GM18511 (cell line): ENCODE measurements around the gene TPSD1.
"Not testable (repeated sequence)": the region's sequence is repeated elsewhere in the genome, so short reads cannot be mapped to it uniquely, and the experiment has no call there.

Experiments used
- ATAC-seq: cut with Tn5 transposase; IDR thresholded peaks from one replicate; pipeline ENCODE4 v1.9.1; 2021; ENCODE audit warnings: mild to moderate bottlenecking, moderate library complexity; ENCODE audit not compliant: unreplicated experiment

TPSD1 gene

DNA sequence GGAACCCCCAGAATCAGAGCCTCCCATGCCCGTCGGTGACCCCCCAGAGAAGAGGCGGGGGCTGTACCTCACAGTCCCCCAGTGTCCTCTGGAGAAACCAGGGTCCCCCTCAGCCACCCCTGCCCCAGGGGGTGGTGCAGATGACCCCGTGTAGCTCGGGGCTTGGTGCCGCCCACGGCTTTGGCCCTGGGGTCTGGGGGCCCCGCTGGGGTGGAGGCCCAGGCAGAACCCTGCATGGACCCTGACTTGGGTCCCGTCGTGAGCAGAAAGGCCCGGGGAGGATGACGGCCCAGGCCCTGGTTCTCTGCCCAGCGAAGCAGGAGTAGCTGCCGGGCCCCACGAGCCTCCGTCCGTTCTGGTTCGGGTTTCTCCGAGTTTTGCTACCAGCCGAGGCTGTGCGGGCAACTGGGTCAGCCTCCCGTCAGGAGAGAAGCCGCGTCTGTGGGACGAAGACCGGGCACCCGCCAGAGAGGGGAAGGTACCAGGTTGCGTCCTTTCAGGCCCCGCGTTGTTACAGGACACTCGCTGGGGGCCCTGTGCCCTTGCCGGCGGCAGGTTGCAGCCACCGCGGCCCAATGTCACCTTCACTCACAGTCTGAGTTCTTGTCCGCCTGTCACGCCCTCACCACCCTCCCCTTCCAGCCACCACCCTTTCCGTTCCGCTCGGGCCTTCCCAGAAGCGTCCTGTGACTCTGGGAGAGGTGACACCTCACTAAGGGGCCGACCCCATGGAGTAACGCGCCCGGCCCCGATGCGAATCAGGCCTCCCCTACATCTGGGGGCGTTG, 34.8 kb upstream of the TPSD1 start:
- ATAC-seq, result no peak

DNA sequence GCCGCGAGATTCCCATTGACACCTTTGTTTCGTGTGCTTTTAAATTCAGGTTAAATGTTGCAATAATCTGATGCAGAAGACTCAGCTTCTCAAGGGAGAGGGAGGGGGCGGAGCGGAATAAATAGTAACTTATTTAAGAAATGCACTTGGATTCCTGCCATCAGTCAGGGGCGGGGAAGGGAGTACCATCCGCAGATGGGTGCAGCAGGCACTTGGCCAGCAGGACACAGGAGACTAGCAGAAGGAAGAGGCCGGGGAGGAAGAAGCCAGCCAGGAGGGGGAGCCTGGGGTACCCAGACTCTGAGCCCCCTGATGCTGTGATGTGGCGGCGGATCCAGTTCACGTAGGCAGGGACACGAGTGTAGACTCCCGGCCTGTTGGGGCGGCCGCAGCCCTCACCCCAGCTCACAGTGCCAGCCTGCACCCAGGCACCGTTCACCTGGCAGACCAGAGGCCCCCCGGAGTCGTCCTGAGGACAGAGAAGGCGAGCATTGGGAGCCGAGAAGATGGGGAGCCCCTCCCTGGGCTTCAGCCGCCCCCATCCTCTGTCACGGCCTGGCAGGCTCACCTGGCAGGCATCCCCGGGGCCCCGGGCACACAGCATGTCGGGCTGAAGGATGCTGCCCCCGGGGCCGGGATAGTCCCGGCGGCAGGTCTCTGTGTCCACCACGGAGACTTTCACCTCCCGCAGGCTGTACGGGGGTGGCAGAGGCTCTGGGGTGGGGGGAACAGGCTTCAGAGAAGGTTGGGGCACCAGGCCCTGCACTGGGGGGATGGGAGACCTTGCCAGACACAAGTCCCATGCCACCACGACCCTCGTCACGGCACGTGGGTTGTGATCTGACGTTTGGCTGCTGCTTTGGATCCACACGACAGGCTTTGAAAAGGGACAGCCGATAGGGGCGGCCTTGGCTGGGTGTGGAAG, 34.0 kb upstream of the TPSD1 start:
- no peak for ATAC-seq

DNA sequence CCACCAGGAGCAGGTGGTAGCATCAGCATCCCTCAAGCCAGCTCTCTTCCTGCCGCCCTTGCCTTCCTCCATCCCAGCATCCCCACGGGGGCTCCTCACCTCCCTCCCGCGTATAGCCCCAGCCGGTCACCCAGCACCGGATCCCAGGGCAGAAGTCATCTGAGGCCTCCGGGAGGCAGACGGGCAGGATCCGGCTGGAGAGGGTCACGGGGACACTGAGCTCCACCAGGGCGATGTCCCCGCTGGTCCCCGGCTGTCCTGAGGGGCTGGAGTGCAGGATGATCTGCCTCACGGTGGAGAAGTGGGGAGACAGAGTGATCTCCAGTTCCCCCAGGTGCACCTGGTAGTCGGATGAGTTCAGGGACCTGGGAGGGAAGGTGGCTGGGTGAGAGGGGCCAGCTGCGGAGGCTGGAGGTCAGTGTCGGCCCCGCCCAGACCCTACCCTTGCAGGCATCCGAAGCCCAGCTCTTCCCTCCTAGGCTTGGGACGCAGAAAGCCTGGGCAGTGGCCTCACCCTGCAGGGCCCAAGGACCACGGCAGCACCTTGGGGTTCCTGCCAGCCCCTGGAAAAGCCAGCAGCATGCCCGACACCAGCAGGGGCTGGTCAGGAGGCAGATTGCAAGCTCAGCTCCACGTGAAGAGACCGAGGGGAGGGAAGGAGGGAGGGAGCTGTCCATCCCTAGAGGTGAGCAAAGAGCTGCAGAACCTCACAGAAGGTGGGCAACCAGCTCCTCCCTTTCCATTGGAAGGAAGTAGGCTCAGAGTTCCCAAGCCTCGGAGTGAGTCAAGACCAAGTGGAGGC, 33.1 kb upstream of the TPSD1 start:
- no peak for ATAC-seq

DNA sequence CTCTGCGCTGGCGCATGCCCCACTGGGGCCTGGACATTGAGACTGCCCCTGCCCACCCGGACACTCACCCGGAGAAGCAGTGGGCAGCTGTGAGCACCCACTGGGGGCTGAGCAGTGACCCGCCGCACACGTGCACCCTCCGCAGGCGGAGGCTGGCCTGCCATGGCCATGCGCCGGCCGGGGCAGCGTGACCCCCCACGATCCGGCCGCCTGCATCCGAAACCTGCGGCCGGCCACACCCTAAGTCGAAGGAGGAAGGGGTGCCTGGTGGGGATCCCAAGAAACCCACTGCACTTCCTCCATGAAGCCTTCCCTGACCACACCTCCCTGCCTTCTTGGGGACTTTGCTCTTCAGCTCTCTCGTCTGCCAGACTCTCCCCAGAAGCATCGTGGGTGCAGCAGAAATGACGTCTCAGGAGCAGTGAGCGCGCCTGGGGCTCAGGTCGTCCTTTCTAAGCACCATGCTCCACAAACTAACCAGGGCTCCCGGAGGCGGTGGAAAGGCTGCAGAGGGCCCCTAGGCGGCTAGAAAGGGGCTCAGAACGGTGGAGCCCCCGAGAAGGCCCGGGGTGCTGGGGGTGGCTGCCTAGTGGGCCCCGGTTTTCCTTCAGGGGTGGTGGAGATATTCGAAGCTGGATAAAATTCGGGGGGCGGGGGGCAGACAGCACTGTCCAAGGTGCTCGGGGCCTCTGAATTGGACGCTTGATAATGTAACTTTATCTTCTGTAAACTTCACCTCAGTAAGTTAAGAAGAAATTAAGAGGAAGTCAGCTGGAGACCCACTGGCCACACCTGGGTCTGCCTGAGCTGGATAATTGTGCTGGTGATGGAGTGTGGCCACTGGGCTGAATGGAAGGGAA, 32.3 kb upstream of the TPSD1 start:
- ATAC-seq, result no peak

DNA sequence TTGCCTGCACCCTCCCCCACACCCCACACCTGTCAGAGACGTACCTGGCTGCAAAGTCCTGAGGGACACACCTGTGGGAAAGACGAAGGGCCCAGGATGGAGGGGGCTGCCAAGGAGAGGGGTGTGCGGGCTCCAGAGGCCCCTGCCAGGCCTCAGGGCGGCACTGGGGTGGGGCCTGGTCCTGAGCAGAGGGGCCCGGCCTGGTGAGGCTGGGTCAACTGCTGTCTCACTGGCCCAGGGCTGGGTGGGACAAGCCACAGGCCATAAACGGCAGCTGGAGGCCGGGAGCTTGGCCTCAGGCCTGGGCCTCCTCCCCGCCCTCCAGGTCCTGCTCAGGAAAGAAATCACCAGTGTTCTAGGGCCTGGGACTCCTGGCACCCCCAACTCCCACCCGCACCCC, 31.3 kb upstream of the TPSD1 start:
- no peak for ATAC-seq

DNA sequence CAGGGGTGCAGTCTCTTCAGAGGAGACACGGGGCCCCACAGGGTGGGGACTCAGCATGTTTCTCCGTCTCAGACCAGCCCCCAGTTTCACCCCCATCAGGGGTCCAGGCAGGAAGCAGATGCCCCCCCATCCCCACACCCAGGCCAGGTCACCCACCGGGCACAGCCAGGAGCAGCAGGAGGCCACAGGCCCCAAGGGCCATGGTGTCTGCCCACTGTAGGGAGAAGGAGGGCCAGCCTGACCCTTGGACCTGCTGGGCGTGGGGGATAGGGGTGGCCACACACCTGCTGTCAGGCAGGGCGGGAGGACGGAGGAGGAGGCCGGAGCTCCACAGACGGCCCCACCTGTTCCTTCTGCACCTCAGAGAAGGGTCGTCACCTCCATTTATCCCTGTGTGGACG, 30.8 kb upstream of the TPSD1 start, which contains the start of gene TPSG1:
Gene TPSG1 (minus strand): TSS at position 218 of the 401 bp plus-strand sequence. CDS start 16 bp downstream, at position 202.
- no peak for ATAC-seq

DNA sequence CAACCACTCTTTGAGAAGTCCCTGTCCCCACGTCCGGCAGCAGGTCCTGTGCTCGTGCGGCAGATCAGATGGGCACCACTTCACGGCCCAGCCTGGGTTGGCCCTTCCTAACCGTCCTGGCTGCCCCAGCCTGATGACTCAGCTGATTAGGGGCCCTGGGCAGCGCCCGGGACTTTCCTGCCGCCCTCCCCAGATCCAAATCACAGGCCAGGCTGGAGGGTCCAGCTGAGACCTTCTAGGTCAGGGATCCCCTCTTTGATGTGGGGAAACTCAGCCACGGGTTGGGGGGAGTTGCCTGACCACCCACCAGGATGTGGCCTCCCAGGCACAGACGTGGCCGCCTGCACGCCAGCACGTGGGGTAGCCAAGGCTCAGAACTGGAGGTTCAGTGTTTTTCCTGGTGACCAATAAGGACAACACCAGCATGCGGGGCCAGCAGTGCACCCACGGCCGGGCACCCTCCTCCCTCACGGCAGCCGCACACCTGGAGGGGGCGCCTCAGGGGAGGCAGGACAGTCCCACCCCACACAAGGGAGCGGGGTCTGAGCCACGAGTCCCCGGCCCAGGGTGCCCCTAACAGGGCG, 30.0 kb upstream of the TPSD1 start:
- not testable (repeated sequence) for ATAC-seq

DNA sequence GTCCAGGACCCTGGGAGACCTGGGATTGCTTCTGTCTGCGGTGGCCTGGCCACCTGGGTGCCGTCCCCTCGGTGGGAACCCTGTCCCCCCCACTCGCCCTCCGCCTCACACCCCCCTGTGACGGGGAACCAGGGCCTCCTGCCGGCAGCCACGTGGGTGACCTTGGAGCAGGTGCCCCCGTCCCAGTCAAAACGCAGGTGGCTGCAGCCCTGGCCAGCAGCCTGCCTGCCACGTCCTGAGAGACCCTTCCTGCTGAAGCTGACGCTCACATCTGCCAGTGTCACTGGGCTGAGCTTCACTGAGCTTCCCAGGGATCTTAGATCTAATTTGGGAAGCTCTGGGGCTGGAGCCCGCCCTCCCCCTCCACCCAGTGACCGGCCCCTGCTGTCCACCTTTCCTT, 29.2 kb upstream of the TPSD1 start:
- not testable (repeated sequence) for ATAC-seq

DNA sequence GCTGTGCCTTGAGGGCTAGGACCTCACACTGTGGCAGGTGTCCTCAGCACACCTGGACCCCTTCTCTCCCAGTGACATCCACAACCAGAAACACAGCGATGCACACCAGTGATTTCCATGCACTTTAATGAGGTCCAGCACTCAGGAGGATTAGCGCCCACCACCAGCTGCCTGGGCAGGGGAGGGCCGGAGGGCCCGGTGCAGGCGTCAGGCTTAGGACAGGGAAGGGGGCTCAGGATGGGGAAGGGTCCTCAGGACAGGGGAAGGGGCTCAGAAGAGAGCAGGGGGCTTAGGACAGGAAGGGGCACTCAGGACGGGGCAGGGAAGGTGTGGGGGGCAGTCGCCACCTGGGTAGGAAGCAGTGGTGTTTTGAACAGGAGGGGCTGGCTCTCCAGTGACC, 27.6 kb upstream of the TPSD1 start:
- ATAC-seq, result not testable (repeated sequence)

DNA sequence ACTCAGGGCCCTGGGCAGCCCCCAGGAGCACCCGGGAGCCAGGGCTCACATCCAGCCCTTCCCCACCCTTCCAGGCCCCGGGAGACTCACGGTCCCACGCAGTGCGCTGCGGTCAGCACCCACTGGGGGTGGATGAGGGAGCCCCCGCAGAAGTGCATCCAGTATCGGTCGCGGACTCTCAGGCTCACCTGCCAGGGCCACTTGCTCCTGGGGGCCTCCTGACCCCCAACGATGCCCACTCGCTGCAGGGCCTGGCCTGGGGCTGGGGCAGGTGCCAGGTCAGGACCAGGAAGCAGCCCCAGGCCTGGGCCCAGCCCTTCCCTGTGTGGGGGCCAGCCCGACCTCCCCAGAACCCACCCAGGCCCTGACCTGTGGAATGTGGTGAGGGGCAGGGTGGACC, 26.4 kb upstream of the TPSD1 start:
- ATAC-seq, result not testable (repeated sequence)

DNA sequence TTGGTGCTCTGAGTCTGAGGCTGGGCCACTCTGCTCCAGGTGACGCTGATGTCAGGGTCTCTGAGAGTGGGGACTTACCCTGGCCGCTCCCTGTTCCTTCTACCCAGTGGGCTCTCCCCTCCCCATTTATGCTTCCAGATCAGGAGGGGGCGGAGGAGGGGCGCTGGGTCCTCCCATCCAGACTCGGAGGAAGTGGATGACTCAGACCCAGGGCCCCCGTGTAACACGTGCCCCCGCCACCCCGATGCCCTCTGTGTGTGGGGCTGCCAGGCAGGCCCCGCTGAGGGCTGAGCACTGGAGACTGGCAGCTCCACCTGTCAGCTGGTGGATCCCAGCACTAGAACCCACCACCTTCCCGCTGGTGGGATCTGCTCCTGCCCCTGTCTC, 25.8 kb upstream of the TPSD1 start, which contains the start of gene TPSB2:
Gene TPSB2 (minus strand): TSS at position 101 of the 387 bp plus-strand sequence. CDS start 233 bp downstream, outside the sequence.
- not testable (repeated sequence) for ATAC-seq

DNA sequence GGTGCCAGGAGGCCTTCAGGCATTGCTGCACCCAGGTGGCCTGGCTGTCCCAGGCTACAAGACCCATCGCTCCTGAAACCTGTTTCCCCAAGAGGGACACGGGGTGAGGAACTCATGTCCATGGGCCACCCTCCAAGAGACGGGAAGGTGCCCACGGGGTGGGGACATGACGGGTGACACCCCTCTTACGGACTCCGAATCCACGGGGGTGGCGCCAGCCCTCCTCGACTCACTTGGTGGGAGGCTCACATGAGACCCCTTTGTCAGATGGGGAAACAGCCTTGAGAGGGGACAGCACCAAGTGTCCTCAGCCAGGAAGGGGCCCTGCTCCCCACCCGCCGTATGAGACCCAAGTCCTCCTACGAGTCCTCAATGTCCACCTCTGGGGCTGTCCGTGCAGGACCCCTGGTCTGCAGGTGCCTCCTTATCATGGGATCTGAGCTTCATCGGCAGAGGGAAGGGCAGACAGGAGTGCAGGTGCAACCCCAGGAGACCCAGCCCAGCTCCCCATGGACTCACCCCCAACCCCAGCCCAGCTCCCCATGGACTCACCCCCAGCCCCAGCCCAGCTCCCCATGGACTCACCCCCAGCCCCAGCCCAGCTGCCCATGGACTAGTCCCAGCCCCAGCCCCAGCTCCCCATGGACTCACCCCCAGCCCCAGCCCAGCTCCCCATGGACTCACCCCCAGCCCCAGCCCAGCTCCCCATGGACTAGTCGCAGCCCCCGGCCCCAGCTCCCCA, 25.2 kb upstream of the TPSD1 start:
- not testable (repeated sequence) for ATAC-seq

DNA sequence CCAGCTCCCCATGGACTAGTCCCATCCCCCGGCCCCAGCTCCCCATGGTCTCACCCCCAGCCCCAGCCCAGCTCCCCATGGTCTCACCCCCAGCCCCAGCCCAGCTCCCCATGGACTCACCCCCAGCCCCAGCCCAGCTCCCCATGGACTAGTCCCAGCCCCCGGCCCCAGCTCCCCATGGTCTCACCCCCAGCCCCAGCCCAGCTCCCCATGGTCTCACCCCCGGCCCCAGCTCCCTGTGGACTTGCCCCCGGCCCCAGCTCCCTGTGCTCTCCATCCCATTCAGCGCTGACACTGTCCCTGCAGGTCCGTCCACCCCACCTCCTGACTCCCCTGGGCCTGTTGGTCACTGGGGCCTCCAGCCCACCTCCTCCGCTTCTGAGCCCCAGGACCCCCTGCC, 24.6 kb upstream of the TPSD1 start:
- ATAC-seq, result not testable (repeated sequence)

DNA sequence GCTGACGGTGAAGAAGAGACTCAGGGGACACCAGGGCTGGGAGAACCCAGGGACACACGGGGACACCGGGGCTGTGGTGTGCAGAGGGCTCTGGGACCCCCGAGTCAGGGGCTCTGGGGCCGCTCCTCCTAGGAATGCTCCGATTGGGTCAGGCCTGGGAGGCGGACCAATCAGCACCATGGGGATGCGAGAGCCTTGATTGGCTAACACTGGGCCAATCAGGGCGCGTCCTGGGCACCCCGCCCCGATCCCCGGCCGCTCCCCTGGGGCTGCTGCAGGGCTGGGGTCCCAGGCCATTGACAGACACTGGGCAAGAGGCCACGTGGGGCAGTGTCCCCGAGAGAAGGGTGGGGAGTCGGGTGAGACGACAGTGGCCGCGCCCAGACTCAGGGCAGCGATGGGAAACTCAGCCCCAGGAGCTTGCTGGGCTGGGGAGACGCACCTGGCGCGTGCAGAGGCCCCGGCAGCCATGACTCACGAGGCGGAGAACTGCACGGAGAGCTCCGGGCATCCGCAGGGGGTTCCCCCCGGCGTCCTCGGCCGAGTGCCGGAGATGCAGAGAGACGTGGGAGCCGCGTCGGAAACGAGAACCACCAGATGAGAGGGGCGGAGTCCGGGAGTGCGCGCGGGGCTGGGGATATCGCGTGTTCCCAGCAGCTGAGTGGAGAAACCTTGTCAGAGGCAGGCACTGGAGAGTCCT, 23.7 kb upstream of the TPSD1 start:
- not testable (repeated sequence) for ATAC-seq

DNA sequence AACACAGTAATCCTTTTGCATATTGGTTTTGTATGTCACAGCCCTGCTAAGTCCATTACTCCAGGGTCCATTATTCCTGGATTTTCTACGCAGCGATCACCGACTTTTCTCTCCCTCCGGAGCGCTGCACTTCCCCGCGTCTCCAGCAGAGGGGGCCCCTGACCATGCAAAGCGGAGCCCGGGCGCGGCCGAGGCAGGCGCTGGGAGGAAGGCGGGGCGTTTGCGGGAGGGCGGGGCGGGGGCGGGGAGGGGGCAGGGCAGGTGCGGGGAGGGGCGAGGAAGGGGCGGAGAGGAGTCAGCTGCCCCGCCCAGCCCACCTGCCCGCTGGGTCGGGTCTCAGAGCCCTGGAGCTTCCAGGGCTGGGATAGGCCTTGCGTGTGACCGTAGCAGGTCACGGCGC, 19.2 kb upstream of the TPSD1 start:
- ATAC-seq, result not testable (repeated sequence)

DNA sequence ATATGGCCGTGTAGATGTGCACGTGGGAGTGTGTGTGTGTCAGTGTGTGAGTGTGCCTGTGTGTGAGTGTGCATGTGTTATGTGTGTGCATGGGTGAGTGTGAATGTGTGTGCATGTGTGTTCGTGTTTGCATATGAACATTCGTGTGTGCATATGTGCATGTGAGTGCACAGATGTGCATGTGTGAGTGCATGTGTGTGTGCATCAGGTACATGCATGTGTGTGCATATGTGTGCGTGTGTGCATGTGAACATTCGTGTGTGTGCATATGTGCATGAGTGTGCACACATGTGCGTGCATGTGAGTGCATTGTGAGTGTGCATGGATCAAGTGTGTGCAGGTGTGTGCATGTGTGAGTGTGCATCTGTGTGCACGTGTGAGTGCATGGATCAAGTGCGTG, 17.9 kb upstream of the TPSD1 start:
- ATAC-seq, result no peak

DNA sequence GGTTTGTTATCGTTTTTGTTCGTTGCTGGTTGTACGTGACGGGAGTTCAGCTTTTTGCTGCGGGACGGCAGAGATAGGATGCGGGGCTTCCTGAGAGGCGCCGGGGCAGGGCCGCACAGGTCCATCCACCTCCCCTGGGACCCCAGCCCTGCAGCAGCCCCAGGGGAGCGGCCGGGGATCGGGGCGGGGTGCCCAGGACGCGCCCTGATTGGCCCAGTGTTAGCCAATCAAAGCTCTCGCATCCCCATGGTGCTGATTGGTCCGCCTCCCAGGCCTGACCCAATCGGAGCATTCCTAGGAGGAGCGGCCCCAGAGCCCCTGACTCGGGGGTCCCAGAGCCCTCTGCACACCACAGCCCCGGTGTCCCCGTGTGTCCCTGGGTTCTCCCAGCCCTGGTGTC, 17.0 kb upstream of the TPSD1 start:
- ATAC-seq, result not testable (repeated sequence)

DNA sequence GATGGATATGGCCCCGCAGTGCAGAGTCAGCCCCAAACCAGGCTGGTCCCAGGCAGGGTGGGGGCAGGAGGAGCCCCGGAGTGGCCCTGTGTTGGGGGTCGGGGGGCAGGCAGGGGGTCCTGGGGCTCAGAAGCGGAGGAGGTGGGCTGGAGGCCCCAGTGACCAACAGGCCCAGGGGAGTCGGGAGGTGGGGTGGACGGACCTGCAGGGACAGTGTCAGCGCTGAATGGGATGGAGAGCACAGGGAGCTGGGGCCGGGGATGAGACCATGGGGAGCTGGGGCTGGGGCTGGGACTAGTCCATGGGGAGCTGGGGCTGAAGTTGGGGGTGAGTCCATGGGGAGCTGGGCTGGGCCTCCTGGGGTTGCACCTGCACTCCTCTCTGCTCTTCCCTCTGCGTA, 16.3 kb upstream of the TPSD1 start:
- not testable (repeated sequence) for ATAC-seq
